Esophagus (tissue), 2 donors: Measurements from ENCODE around the gene PUSL1. TPM values are rescaled to one million over a fixed set of nuclear protein-coding genes. Genes with fewer than 3 reads are reported as not detected.

Source experiments
- H3K27ac ChIP-seq, 2 donors: one replicate each; pipeline ENCODE4 v1.5.1; 2013; ENCODE audit warnings: low read depth in 2 of 2, mild to moderate bottlenecking in 2 of 2, inconsistent platforms in 1 of 2, low read length in 1 of 2, moderate library complexity in 1 of 2
- H3K27me3 ChIP-seq, 2 donors: one replicate each; pipeline ENCODE4 v1.6.1; 2013; ENCODE audit warnings: low read length in 2 of 2, control low read depth in 1 of 2, mild to moderate bottlenecking in 1 of 2; ENCODE audit not compliant: insufficient read depth in 2 of 2, control insufficient read depth in 1 of 2
- H3K36me3 ChIP-seq, 2 donors: one replicate each; pipeline ENCODE4 v1.6.1; 2013; ENCODE audit warnings: low read length in 1 of 2; ENCODE audit not compliant: control insufficient read depth in 2 of 2, insufficient read depth in 2 of 2
- H3K4me1 ChIP-seq, 2 donors: one replicate each; pipeline ENCODE4 v1.6.1; 2013; ENCODE audit warnings: low read length in 1 of 2; ENCODE audit not compliant: control insufficient read depth in 2 of 2, insufficient read depth in 2 of 2
- H3K4me3 ChIP-seq, 2 donors: one replicate each; pipeline ENCODE4 v1.5.1; 2013; ENCODE audit warnings: low read length in 2 of 2, mild to moderate bottlenecking in 2 of 2, low read depth in 1 of 2, moderate library complexity in 1 of 2
- H3K9me3 ChIP-seq, 2 donors: one replicate each; pipeline ENCODE4 v1.6.1; 2013; ENCODE audit warnings: mild to moderate bottlenecking in 2 of 2, low read depth in 1 of 2, low read length in 1 of 2, moderate library complexity in 1 of 2; ENCODE audit not compliant: control insufficient read depth in 2 of 2, insufficient read depth in 1 of 2
- WGBS, 2 donors: extraction: QIAGEN DNeasy Blood & Tissue Kit; methylation state at CpG; one replicate each; pipeline ENCODE4 v1.1.7; 2013; 5-methylcytosine and 5-hydroxymethylcytosine counted together
- polyA plus RNA-seq, 2 donors: library from polyadenylated mRNA; stranded (reverse); fragments of 200-250 nt; gene quantifications; one replicate each; pipeline ENCODE4 v1.2.3, GENCODE V29; 2013
- donor health status: healthy with polysubstance abuse.
- donor health status: Bipolar disorder and iron deficiency.

Gene PUSL1
- 10 to 100 TPM; 24.4 to 24.8 TPM for polyA plus RNA-seq

- Histone ChIP-seq H3K27me3 (no peaks in the 10 kb centered on the region), H3K9me3 (no peaks in the 10 kb centered on the region), H3K27ac (peak within 1 kb of the TSS; percentile 98), H3K36me3 (peaks cover 0 to 32% of the 10 kb centered on the region in 2 donors), H3K4me3 (peak within 1 kb of the TSS; percentile 73 to 87), H3K4me1 (peaks cover 31 to 61% of the 10 kb centered on the region in 2 donors)
- WGBS, 2 donors = 0% methylated on average over 71 to 131 of the region's 131 CpGs
Measured at GRCh38 chr1:1307923-1308755, at the start of gene PUSL1, which contains the start of gene ACAP3. PUSL1 (plus strand) TSS chr1:1308597; CDS start chr1:1308644, 47 bp downstream. ACAP3 (minus strand) TSS chr1:1307930; CDS start chr1:1307815, 115 bp downstream.

- WGBS, 2 donors = 82 to 86% methylated on average over 22 of the region's 22 CpGs
- H3K36me3 ChIP-seq = peaks cover 13 to 47% of the 10 kb centered on the region in 2 donors
- H3K27me3 ChIP-seq = no peaks in the 10 kb centered on the region
- no peaks in the 10 kb centered on the region for H3K9me3 ChIP-seq
- no peak overlapping the region for H3K27ac ChIP-seq
- H3K4me1 ChIP-seq = peaks cover 0 to 6% of the 10 kb centered on the region in 2 donors
- no peak overlapping the region for H3K4me3 ChIP-seq
Measured at GRCh38 chr1:1259119-1259488, 49.3 kb upstream of the PUSL1 start.

GRCh38 chr1:1259540-1259939, 48.9 kb upstream of the PUSL1 start:
- H3K36me3 ChIP-seq = peaks cover 13 to 46% of the 10 kb centered on the region in 2 donors
- WGBS, 2 donors = 95% methylated on average over 18 of the region's 18 CpGs

GRCh38 chr1:1259951-1260600, 48.3 kb upstream of the PUSL1 start:
- no peaks in the 10 kb centered on the region for H3K27me3 ChIP-seq
- H3K36me3 ChIP-seq = peaks cover 13 to 45% of the 10 kb centered on the region in 2 donors
- H3K4me1 ChIP-seq = peaks cover 0 to 6% of the 10 kb centered on the region in 2 donors
- H3K27ac ChIP-seq = no peak overlapping the region
- H3K9me3 ChIP-seq = no peaks in the 10 kb centered on the region
- WGBS, 2 donors = 86 to 89% methylated on average over 26 of the region's 26 CpGs
- H3K4me3 ChIP-seq = no peak overlapping the region

More at GRCh38 chr1:1259540-1259939, 48.9 kb upstream of the PUSL1 start:
- Histone ChIP-seq H3K9me3 (no peaks in the 10 kb centered on the region), H3K4me3 (no peak overlapping the region), H3K27ac (no peak overlapping the region), H3K4me1 (peaks cover 0 to 6% of the 10 kb centered on the region in 2 donors), H3K27me3 (no peaks in the 10 kb centered on the region)

- WGBS, 2 donors = 70 to 73% methylated on average over 16 of the region's 16 CpGs
Measured at GRCh38 chr1:1260843-1261560, 47.4 kb upstream of the PUSL1 start.

GRCh38 chr1:1262071-1262470, 46.3 kb upstream of the PUSL1 start:
- Histone ChIP-seq H3K4me3 (no peak overlapping the region), H3K36me3 (peaks cover 17 to 37% of the 10 kb centered on the region in 2 donors), H3K4me1 (peaks cover 0 to 6% of the 10 kb centered on the region in 2 donors), H3K9me3 (no peaks in the 10 kb centered on the region), H3K27ac (no peak overlapping the region), H3K27me3 (no peaks in the 10 kb centered on the region)
- WGBS, 2 donors = 95 to 96% methylated on average over 17 of the region's 17 CpGs

More at GRCh38 chr1:1260843-1261560, 47.4 kb upstream of the PUSL1 start:
- Histone ChIP-seq H3K4me1 (peaks cover 0 to 6% of the 10 kb centered on the region in 2 donors), H3K9me3 (no peaks in the 10 kb centered on the region), H3K27me3 (no peaks in the 10 kb centered on the region), H3K4me3 (no peak overlapping the region), H3K27ac (no peak overlapping the region), H3K36me3 (peaks cover 16 to 42% of the 10 kb centered on the region in 2 donors)

- Histone ChIP-seq H3K9me3 (no peaks in the 10 kb centered on the region), H3K27me3 (no peaks in the 10 kb centered on the region), H3K36me3 (peaks cover 17 to 43% of the 10 kb centered on the region in 2 donors), H3K4me3 (no peak overlapping the region), H3K4me1 (peaks cover 0 to 6% of the 10 kb centered on the region in 2 donors), H3K27ac (no peak overlapping the region)
- 90 to 94% methylated on average over 8 of the region's 8 CpGs for WGBS, 2 donors
Measured at GRCh38 chr1:1262758-1263157, 45.6 kb upstream of the PUSL1 start.

GRCh38 chr1:1264026-1264425, 44.4 kb upstream of the PUSL1 start:
- 86 to 87% methylated on average over 9 of the region's 9 CpGs for WGBS, 2 donors
- peaks cover 17 to 44% of the 10 kb centered on the region in 2 donors for H3K36me3 ChIP-seq

GRCh38 chr1:1264868-1265272, 43.5 kb upstream of the PUSL1 start:
- Histone ChIP-seq H3K27ac (no peak overlapping the region), H3K36me3 (peaks cover 17 to 41% of the 10 kb centered on the region in 2 donors), H3K9me3 (no peaks in the 10 kb centered on the region), H3K27me3 (no peaks in the 10 kb centered on the region), H3K4me1 (peaks cover 0 to 2% of the 10 kb centered on the region in 2 donors), H3K4me3 (no peak overlapping the region)
- WGBS, 2 donors = 76 to 88% methylated on average over 10 of the region's 10 CpGs

More at GRCh38 chr1:1264026-1264425, 44.4 kb upstream of the PUSL1 start:
- Histone ChIP-seq H3K4me1 (peaks cover 0 to 2% of the 10 kb centered on the region in 2 donors), H3K27me3 (no peaks in the 10 kb centered on the region), H3K4me3 (no peak overlapping the region), H3K9me3 (no peaks in the 10 kb centered on the region), H3K27ac (no peak overlapping the region)
